ENCODE results near the gene PPP6R3.
"Not testable (repeated sequence)": the region's sequence is repeated elsewhere in the genome, so short reads cannot be mapped to it uniquely, and the experiment has no call there.

DNA sequence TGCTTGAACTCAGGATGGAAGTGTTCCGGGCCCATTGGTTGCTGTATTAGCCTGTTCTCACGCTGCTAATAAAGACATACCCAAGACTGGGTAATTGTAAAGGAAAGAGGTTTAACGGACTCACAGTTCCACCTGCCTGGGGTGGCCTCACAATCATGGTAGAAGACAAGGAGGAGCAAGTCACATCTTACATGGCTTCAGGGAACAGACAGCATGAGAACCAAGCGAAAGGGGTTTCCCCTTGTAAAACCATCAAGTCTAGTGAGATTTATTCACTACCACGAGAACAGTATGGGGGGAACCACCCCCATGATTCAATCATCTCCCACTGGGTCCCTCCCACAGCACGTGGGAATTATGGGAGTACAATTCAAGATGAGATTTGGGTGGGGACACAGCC is 12.6 kb upstream of the PPP6R3 start:
- not testable (repeated sequence) for TF ChIP-seq CTCF (IDR thresholded peaks at IDR 0.05; ENCODE audit: borderline replicate concordance, extremely low read depth, low read length, poor library complexity, severe bottlenecking); EZH2 (IDR thresholded peaks at IDR 0.05; ENCODE audit: borderline replicate concordance, low read depth, low read length, severe bottlenecking)
